Colonic mucosa (tissue), 4 donors: Measurements from ENCODE around the gene KLF7. TPM values are rescaled to one million over a fixed set of nuclear protein-coding genes. Genes with fewer than 3 reads are reported as not detected.

ENCODE experiments used
- DNase-seq: peaks from one replicate; pipeline ENCODE4 v3.0.0-alpha.2; 2020
- H3K27ac ChIP-seq: fragments of 200-600 bp; one replicate; pipeline ENCODE4 v1.8.0; 2021
- H3K27me3 ChIP-seq: fragments of 200-600 bp; one replicate; pipeline ENCODE4 v1.8.0; 2021
- H3K36me3 ChIP-seq: fragments of 200-600 bp; one replicate; pipeline ENCODE4 v1.8.0; 2021
- H3K4me1 ChIP-seq: fragments of 200-600 bp; one replicate; pipeline ENCODE4 v1.8.0; 2021; ENCODE audit warnings: mild to moderate bottlenecking
- H3K4me3 ChIP-seq: fragments of 200-600 bp; one replicate; pipeline ENCODE4 v1.8.0; 2021
- H3K9ac ChIP-seq, 2 donors: one replicate each; pipeline ENCODE4 v1.7.0; 2013; ENCODE audit warnings: control low read depth in 2 of 2, low read depth in 2 of 2, low read length in 2 of 2
- H3K9me3 ChIP-seq: fragments of 200-600 bp; one replicate; pipeline ENCODE4 v1.8.0; 2021
- CTCF ChIP-seq: fragments of 200-600 bp; IDR thresholded peaks from one replicate; pipeline ENCODE4 v1.8.0; 2022; ENCODE audit warnings: antibody characterized with exemption, mild to moderate bottlenecking
- intact Hi-C: fragments of 100-400 bp; cut with DNase I; formaldehyde crosslinking; loops from one replicate; pipeline ENCODE4 v1.14.1; 2022
- total RNA-seq, 2 donors: library from RNA; stranded (reverse); fragmentation: NEBNext Ultra II Directional in 1 of 2; extraction: Animal tissue kit (Norgen Biotek cat#: 25700) in 1 of 2; gene quantifications; one replicate each; pipeline ENCODE4 v1.2.1, GENCODE V29; 2021
- donor health status: healthy.
- donor health status: DM: no; HTN: no; CAD: no.
- donor health status: DM: no; HTN: no; CAD: no.

Gene KLF7
- total RNA-seq, 2 donors from 2014 or later, result 4.7 to 12.9 TPM

DNA sequence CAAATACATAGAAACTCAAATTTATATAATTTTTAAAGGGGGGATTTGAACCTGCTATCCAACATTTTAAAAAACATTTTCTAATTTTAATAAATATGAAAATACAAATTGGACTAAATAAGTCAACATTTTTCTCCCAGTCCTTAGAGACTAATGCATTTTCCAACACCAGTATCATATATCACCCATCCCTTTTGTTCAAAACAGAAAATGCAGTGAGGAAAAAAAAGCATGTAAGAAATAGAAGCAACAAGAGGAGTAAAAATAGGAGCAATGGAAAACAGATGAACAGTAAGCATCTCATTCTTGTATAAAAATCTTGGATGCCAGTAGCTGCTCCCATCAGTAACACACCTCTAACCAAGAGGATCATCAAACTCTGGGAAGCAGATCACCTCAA, 25.5 kb downstream of the KLF7 start:
- H3K27ac ChIP-seq, result no peak overlapping the region
- DNase-seq, result no peak
- intact Hi-C loops, result no loop called here

DNA sequence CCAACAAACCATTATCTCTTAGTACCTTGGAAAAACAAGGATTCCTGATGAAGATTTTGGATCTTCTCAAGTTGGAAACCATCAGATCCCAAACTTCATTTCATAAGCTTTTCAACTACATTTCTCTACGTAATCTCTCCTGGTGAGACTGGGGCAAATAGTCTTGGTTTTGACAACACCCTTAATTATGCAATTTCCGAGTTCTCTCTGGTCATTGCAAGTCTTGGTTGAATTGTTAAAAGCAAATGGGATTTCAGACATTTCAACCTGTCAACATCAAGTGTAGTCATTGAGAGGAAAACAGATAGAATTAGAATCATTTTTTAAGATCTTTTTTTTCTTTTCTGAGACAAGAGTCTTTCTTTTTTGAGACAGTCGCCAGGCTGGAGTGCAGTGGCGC, 26.2 kb downstream of the KLF7 start:
- no peak for TF ChIP-seq CTCF
- Histone ChIP-seq H3K4me3 (no peak overlapping the region), H3K4me1 (peaks cover 4% of the 10 kb centered on the region), H3K27ac (no peak overlapping the region), H3K36me3 (no peaks in the 10 kb centered on the region), H3K27me3 (no peaks in the 10 kb centered on the region), H3K9ac (no peak overlapping the region), H3K9me3 (no peaks in the 10 kb centered on the region)
- intact Hi-C loops, result no loop called here
- no peak for DNase-seq

More for the DNA sequence above, 25.5 kb downstream of the KLF7 start:
- no peaks in the 10 kb centered on the region for H3K27me3 ChIP-seq
- no peak overlapping the region for H3K4me3 ChIP-seq
- H3K9me3 ChIP-seq, result no peaks in the 10 kb centered on the region
- peaks cover 4% of the 10 kb centered on the region for H3K4me1 ChIP-seq
- H3K36me3 ChIP-seq, result no peaks in the 10 kb centered on the region
- no peak overlapping the region for H3K9ac ChIP-seq
- TF ChIP-seq CTCF, result no peak

DNA sequence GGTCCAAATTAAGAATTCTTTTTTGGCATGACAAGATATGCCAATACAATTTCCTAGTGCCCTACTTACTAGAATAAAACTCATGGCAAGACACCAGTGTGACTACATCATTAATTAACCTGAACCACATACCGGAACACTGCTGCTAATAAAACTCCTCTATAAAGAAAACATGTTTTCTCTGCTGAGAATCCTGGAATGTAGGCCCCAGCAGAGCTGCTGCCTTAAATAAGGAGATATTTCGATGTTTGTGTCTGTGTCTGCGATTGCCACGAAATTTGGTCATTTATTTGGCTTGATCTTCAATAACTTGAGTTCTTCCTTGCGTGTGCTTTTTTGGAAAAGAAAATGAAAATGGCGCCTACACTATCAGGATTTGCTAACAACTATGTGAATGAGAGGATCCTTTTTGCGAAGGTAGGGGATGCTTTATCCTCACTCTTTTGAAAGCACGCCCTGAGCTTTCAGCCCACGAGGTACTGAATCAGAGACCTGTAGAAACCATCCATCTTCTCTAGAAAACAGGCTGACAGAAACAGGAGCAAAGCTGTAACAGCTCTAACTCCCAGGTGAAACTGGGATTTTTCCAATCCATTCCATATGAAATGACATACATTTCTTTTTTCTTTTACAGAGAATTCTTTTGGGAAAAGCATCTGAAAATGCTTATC, 27.0 kb downstream of the KLF7 start:
- Histone ChIP-seq H3K4me3 (no peak overlapping the region), H3K27ac (no peak overlapping the region), H3K36me3 (no peaks in the 10 kb centered on the region), H3K27me3 (no peaks in the 10 kb centered on the region), H3K4me1 (peaks cover 4% of the 10 kb centered on the region), H3K9me3 (no peaks in the 10 kb centered on the region), H3K9ac (no peak overlapping the region)
- no peak for TF ChIP-seq CTCF
- no peak for DNase-seq
- intact Hi-C loops, result no loop called here

GRCh38 chr2:207137596-207138337, 28.0 kb downstream of the KLF7 start:
- H3K27me3 ChIP-seq, result no peaks in the 10 kb centered on the region
- H3K4me1 ChIP-seq, result peaks cover 4% of the 10 kb centered on the region
- H3K36me3 ChIP-seq, result no peaks in the 10 kb centered on the region
- DNase-seq, result no peak
- no peaks in the 10 kb centered on the region for H3K9me3 ChIP-seq
- no peak overlapping the region for H3K27ac ChIP-seq
- intact Hi-C loops, result no loop called here
- no peak for TF ChIP-seq CTCF
- no peak overlapping the region for H3K4me3 ChIP-seq
- no peak overlapping the region for H3K9ac ChIP-seq

DNA sequence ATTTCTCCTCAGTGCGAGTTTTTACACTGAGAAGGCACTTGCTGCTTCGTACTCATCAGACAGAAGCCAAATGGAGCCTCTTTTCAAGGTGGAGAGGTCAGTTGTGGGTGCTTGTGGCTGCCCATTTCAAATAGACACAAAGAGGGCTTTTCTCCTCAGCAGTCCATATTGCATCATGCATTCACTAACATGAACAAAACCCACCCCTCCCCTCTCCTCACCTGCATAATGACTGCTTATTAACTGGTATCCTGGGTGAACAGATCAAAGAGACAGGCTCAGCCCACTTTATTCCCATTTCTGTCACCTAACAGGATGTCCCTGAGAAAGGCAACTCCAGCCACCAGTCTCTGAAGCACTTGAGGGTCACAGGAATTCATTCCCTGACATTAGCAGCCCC, 28.9 kb downstream of the KLF7 start:
- Histone ChIP-seq H3K9me3 (no peaks in the 10 kb centered on the region), H3K36me3 (no peaks in the 10 kb centered on the region), H3K27ac (no peak overlapping the region), H3K27me3 (no peaks in the 10 kb centered on the region), H3K4me3 (no peak overlapping the region), H3K4me1 (peaks cover 4% of the 10 kb centered on the region), H3K9ac (no peak overlapping the region)
- intact Hi-C loops, result no loop called here
- no peak for DNase-seq
- TF ChIP-seq CTCF, result no peak
